GM12891 (cell line): ENCODE measurements around the gene ITPKA.

Source experiments
- POLR2A ChIP-seq: IDR thresholded peaks from 2 replicates; pipeline ENCODE4 v1.6.1; 2011; ENCODE audit warnings: low read depth, low read length, control low read depth
- POLR2AphosphoS5 ChIP-seq: IDR thresholded peaks from 2 replicates; pipeline ENCODE4 v1.6.1; 2011; ENCODE audit warnings: low read depth, low read length, control low read depth
- POU2F2 ChIP-seq: IDR thresholded peaks from 2 replicates; pipeline ENCODE4 v1.6.1; 2011; ENCODE audit warnings: low read depth, mild to moderate bottlenecking, control low read depth, low read length, moderate library complexity
- TAF1 ChIP-seq: IDR thresholded peaks from 2 replicates; pipeline ENCODE4 v1.6.1; 2011; ENCODE audit warnings: low read depth, low read length, control low read depth

DNA sequence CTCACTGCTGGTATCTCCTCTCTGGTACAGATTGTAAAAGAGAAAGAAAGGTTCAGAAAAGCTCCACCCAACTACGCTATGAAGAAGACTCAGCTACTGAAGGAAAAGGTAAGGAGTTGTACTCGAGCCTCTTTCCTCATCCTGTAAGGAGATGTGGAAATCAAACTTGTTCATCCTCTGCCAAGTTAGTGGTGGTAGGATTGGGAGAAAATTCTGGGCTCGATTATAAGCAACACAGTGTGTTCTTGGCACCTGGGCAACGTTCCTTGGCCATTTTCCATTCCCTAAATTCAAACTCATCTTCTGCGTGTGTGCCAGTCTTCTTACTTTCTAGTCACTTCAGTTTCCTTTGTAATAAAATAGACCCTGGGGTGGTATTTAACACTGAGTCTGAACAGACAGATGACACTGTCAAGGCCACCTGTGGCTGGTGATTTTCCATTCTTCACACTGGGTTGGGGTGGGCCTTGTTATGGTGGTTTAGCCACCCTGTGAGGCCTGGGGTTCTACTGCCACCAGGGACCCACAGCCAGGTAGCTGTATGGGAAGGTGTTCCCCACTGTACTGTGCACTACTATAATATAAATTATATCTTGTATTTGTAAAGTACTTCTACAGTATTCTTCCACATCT is 17.1 kb upstream of the ITPKA start:
- TF ChIP-seq TAF1 (no peak), POLR2AphosphoS5 (no peak), POLR2A (no peak), POU2F2 (no peak)
